H1 (cell line): Measurements from ENCODE around the gene SHC1. TPM values are rescaled to one million over a fixed set of nuclear protein-coding genes. Genes with fewer than 3 reads are reported as not detected.

Source experiments
- CTCF ChIA-PET: fragments of 300-600 bp; sonication (Branson Sonifier 250); formaldehyde crosslinking; loops from one replicate; lab custom pipeline; 2021; ENCODE audit not compliant: partially characterized antibody; lab: Charles Lee
- POLR2A ChIA-PET: fragments of 300-600 bp; sonication (Branson Sonifier 250); formaldehyde crosslinking; loops from one replicate; lab custom pipeline; 2021; ENCODE audit warnings: inconsistent platforms; ENCODE audit not compliant: partially characterized antibody; lab: Charles Lee
- DNase-seq, 2 experiments: peaks; one replicate each; pipeline versions ENCODE4 v3.0.0 to v3.0.0-alpha.2; 2010 to 2022; ENCODE audit warnings: low spot score in 2 of 2, low read depth in 1 of 2, mixed read lengths in 1 of 2
- FAIRE-seq: peaks from 2 replicates; lab custom pipeline; 2011; peaks lifted over from hg19 to GRCh38; lab: Jason Lieb, UNC
- H2AFZ ChIP-seq: 2 replicates; pipeline ENCODE4 v1.8.1; 2012; ENCODE audit warnings: low read length, inconsistent platforms
- H2AK5ac ChIP-seq: 2 replicates; pipeline ENCODE4 v1.6.1; 2013; ENCODE audit warnings: low read depth, low read length
- H2BK120ac ChIP-seq: replicated peaks from 2 replicates; pipeline ENCODE3; 2013; ENCODE audit warnings: low read depth, low read length, inconsistent platforms
- H2BK12ac ChIP-seq: 2 replicates; pipeline ENCODE4 v1.6.1; 2013; ENCODE audit warnings: low read depth, low read length
- H2BK15ac ChIP-seq: 2 replicates; pipeline ENCODE4 v1.6.1; 2013; ENCODE audit warnings: low read length
- H2BK20ac ChIP-seq: 2 replicates; pipeline ENCODE4 v1.6.1; 2013; ENCODE audit warnings: low read length
- H2BK5ac ChIP-seq: 2 replicates; pipeline ENCODE4 v1.6.1; 2013; ENCODE audit warnings: low read depth, low read length
- H3K14ac ChIP-seq: 2 replicates; pipeline ENCODE4 v1.6.1; 2013; ENCODE audit warnings: inconsistent platforms; ENCODE audit not compliant: insufficient read length
- H3K18ac ChIP-seq: 2 replicates; pipeline ENCODE4 v1.6.1; 2013; ENCODE audit warnings: low read length; ENCODE audit errors: extremely low read depth
- H3K23ac ChIP-seq: 2 replicates; pipeline ENCODE4 v1.6.1; 2013; ENCODE audit warnings: inconsistent platforms; ENCODE audit not compliant: insufficient read length
- H3K23me2 ChIP-seq: 2 replicates; pipeline ENCODE4 v1.6.1; 2013; ENCODE audit warnings: low read depth, low read length
- H3K27ac ChIP-seq: 2 replicates; pipeline ENCODE4 v1.6.1; 2011; ENCODE audit warnings: low read depth, low read length, inconsistent platforms
- H3K27me3 ChIP-seq, 4 experiments: replicated peaks in 1 of 4; 1 replicate in 1 of 4; 2 replicates in 3 of 4; pipeline versions ENCODE4 v1.6.1 to v1.8.1; 2011 to 2013; ENCODE audit warnings: low read length in 3 of 4, mild to moderate bottlenecking in 3 of 4, inconsistent platforms in 2 of 4, mixed read lengths in 2 of 4, moderate library complexity in 1 of 4; ENCODE audit not compliant: control insufficient read depth in 3 of 4, insufficient read depth in 3 of 4; ENCODE audit errors: extremely low read depth in 1 of 4
- H3K36me3 ChIP-seq, 4 experiments: 2 replicates each; pipeline versions ENCODE4 v1.6.1 to v1.8.1; 2011 to 2013; ENCODE audit warnings: mild to moderate bottlenecking in 4 of 4, low read length in 3 of 4, moderate library complexity in 2 of 4, control low read depth in 1 of 4, inconsistent platforms in 1 of 4; ENCODE audit not compliant: insufficient read depth in 4 of 4, control insufficient read depth in 2 of 4
- H3K4ac ChIP-seq: replicated peaks from 2 replicates; pipeline ENCODE3; 2013; ENCODE audit warnings: low read length, low read depth, mixed read lengths, inconsistent platforms; ENCODE audit not compliant: insufficient read length
- H3K4me1 ChIP-seq, 4 experiments: replicated peaks in 1 of 4; 1 replicate in 1 of 4; 2 replicates in 3 of 4; pipeline versions ENCODE4 v1.6.1 to v1.8.1; 2011 to 2013; ENCODE audit warnings: low read length in 3 of 4, inconsistent platforms in 2 of 4, mixed read lengths in 1 of 4; ENCODE audit not compliant: insufficient read depth in 4 of 4, control insufficient read depth in 3 of 4
- H3K4me2 ChIP-seq, 2 experiments: 2 replicates each; pipeline versions ENCODE4 v1.6.1 to v1.8.1; 2011 to 2013; ENCODE audit warnings: low read depth in 2 of 2, low read length in 2 of 2, control low read depth in 1 of 2, inconsistent platforms in 1 of 2, mild to moderate bottlenecking in 1 of 2; ENCODE audit not compliant: insufficient read depth in 1 of 2
- H3K4me3 ChIP-seq, 4 experiments: fragments of 200-600, 300-600 bp in 1 of 4; sonication (generic), shearing (Covaris generic), sonication (Bioruptor Twin) in 1 of 4; 2 replicates each; pipeline versions ENCODE4 v1.5.1 to v1.8.1; 2011 to 2016; ENCODE audit warnings: low read length in 4 of 4, low read depth in 3 of 4, control low read depth in 2 of 4, inconsistent platforms in 2 of 4, mild to moderate bottlenecking in 2 of 4, mixed read lengths in 1 of 4, moderate library complexity in 1 of 4; ENCODE audit not compliant: insufficient read depth in 2 of 4; ENCODE audit errors: extremely low read depth in 1 of 4
- H3K56ac ChIP-seq: replicated peaks from 2 replicates; pipeline ENCODE3; 2013; ENCODE audit warnings: low read depth, mild to moderate bottlenecking, mixed read lengths, low read length, inconsistent platforms; ENCODE audit not compliant: insufficient read length
- H3K79me1 ChIP-seq: 2 replicates; pipeline ENCODE4 v1.6.1; 2013; ENCODE audit warnings: low read depth, low read length, control low read depth
- H3K79me2 ChIP-seq, 2 experiments: 2 replicates each; pipeline versions ENCODE4 v1.6.1 to v1.8.1; 2012 to 2013; ENCODE audit warnings: low read length in 2 of 2, mild to moderate bottlenecking in 2 of 2, inconsistent platforms in 1 of 2; ENCODE audit not compliant: insufficient read depth in 2 of 2, control insufficient read depth in 1 of 2
- H3K9ac ChIP-seq, 4 experiments: replicated peaks in 1 of 4; 1 replicate in 1 of 4; 2 replicates in 3 of 4; pipeline versions ENCODE4 v1.6.1 to v1.8.1; 2011 to 2013; ENCODE audit warnings: low read depth in 3 of 4, low read length in 3 of 4, control low read depth in 2 of 4, mild to moderate bottlenecking in 2 of 4, moderate library complexity in 2 of 4, inconsistent platforms in 1 of 4; ENCODE audit errors: extremely low read depth in 1 of 4
- H3K9me3 ChIP-seq, 2 experiments: 2 replicates each; pipeline versions ENCODE4 v1.6.1 to v1.8.1; 2012 to 2013; ENCODE audit warnings: mild to moderate bottlenecking in 2 of 2, moderate library complexity in 2 of 2, control low read depth in 1 of 2, inconsistent platforms in 1 of 2, low read depth in 1 of 2, low read length in 1 of 2, mixed read lengths in 1 of 2; ENCODE audit not compliant: insufficient read depth in 2 of 2
- H4K20me1 ChIP-seq, 2 experiments: replicated peaks in 1 of 2; 2 replicates each; pipeline versions ENCODE3 to v1.8.1; 2011 to 2013; ENCODE audit warnings: inconsistent platforms in 2 of 2, low read length in 2 of 2, mild to moderate bottlenecking in 1 of 2; ENCODE audit not compliant: insufficient read depth in 2 of 2, control insufficient read depth in 1 of 2
- H4K5ac ChIP-seq: 2 replicates; pipeline ENCODE4 v1.6.1; 2013; ENCODE audit warnings: low read length, low read depth, mixed read lengths, inconsistent platforms; ENCODE audit not compliant: insufficient read length
- H4K8ac ChIP-seq: 2 replicates; pipeline ENCODE4 v1.8.0; 2013; ENCODE audit warnings: mild to moderate bottlenecking, moderate library complexity, low read length, inconsistent platforms; ENCODE audit not compliant: insufficient read depth; ENCODE audit errors: extremely low read depth
- H4K91ac ChIP-seq: replicated peaks from 2 replicates; pipeline ENCODE3; 2013; ENCODE audit warnings: low read length, mixed read lengths, inconsistent platforms; ENCODE audit not compliant: insufficient read length
- BACH1 ChIP-seq: IDR thresholded peaks from 2 replicates; pipeline ENCODE4 v1.6.1; 2012; ENCODE audit warnings: low read length, improper control_type of control experiment
- CREB1 ChIP-seq: IDR thresholded peaks from 2 replicates; pipeline ENCODE4 v1.6.1; 2012; ENCODE audit warnings: inconsistent platforms
- EP300 ChIP-seq, 2 experiments: IDR thresholded peaks; 1 replicate in 1 of 2; 2 replicates in 1 of 2; pipeline ENCODE4 v1.6.1; 2011 to 2012; ENCODE audit warnings: low read depth in 2 of 2, low read length in 2 of 2, mild to moderate bottlenecking in 2 of 2, borderline replicate concordance in 1 of 2, inconsistent platforms in 1 of 2, moderate library complexity in 1 of 2
- GABPA ChIP-seq: IDR thresholded peaks from 2 replicates; pipeline ENCODE4 v1.6.1; 2011; ENCODE audit warnings: mild to moderate bottlenecking, low read length, moderate library complexity, borderline replicate concordance; ENCODE audit not compliant: insufficient read depth
- KDM5A ChIP-seq: fragments of 200-600 bp; IDR thresholded peaks from 2 replicates; pipeline ENCODE4 v1.7.1; 2012; ENCODE audit warnings: mild to moderate bottlenecking, low read length, inconsistent platforms, mixed read lengths
- MAX ChIP-seq: IDR thresholded peaks from 2 replicates; pipeline ENCODE4 v1.6.1; 2012; ENCODE audit warnings: inconsistent platforms
- RXRA ChIP-seq: IDR thresholded peaks from 2 replicates; pipeline ENCODE4 v1.6.1; 2011; ENCODE audit warnings: low read depth, mild to moderate bottlenecking, low read length, moderate library complexity; ENCODE audit not compliant: insufficient read depth
- SAP30 ChIP-seq: fragments of 300-600 bp; sonication (generic); IDR thresholded peaks from 2 replicates; pipeline ENCODE4 v1.7.1; 2012; ENCODE audit warnings: low read length, moderate library complexity, mild to moderate bottlenecking, inconsistent platforms; ENCODE audit not compliant: insufficient read depth, insufficient replicate concordance
- SIX5 ChIP-seq: IDR thresholded peaks from 2 replicates; pipeline ENCODE4 v1.6.1; 2011; ENCODE audit warnings: mild to moderate bottlenecking, low read depth, low read length
- SP1 ChIP-seq: IDR thresholded peaks from 2 replicates; pipeline ENCODE4 v1.6.1; 2011; ENCODE audit warnings: low read depth, low read length
- SP4 ChIP-seq: IDR thresholded peaks from 2 replicates; pipeline ENCODE4 v1.6.1; 2012; ENCODE audit warnings: low read length, inconsistent platforms
- SRF ChIP-seq: IDR thresholded peaks from 2 replicates; pipeline ENCODE4 v1.6.1; 2011; ENCODE audit warnings: mild to moderate bottlenecking, low read depth, low read length, moderate library complexity
- TBP ChIP-seq: IDR thresholded peaks from 2 replicates; pipeline ENCODE4 v1.6.1; 2011; ENCODE audit warnings: low read depth, low read length, improper control_type of control experiment
- WGBS, 2 experiments: shearing (Covaris generic) in 1 of 2; methylation state at CpG; one replicate each; pipeline versions ENCODE4 v1.1.6 to v1.1.7; 2013 to 2015; ENCODE audit warnings: low lambda C conversion rate in 2 of 2, mixed read lengths in 2 of 2, inconsistent platforms in 1 of 2, low coverage in 1 of 2, missing lambda C conversion rate in 1 of 2; ENCODE audit not compliant: insufficient replicate concordance in 2 of 2, insufficient coverage in 1 of 2, insufficient read length in 1 of 2; ENCODE audit errors: extremely low coverage in 1 of 2, missing lambda C conversion rate in 1 of 2; 5-methylcytosine and 5-hydroxymethylcytosine counted together
- polyA plus RNA-seq, 7 experiments: library from polyadenylated mRNA; depleted of rRNA in 3 of 7; stranded (reverse) in 5 of 7; unstranded in 2 of 7; fragments of >200 nt in 5 of 7; fragments of 200-250 nt in 2 of 7; gene quantifications; 1 replicate in 5 of 7; 2 replicates in 1 of 7; 4 replicates in 1 of 7; pipeline versions ENCODE4 v1.2.1 to v1.2.3, GENCODE V29; 2011 to 2013; ENCODE audit warnings: missing spikeins in 2 of 7, mixed read lengths in 2 of 7
- total RNA-seq: library from RNA; stranded (reverse); fragmentation: NEBNext Ultra II Directional; extraction: Animal tissue kit (Norgen Biotek cat#: 25700); gene quantifications from 2 replicates; pipeline ENCODE4 v1.2.1, GENCODE V29; 2021

The SHC1 gene
- total and polyA plus RNA-seq, 2 of the 8 experiments (the other 6 are each of a cell fraction or from before 2014, with no cell fraction given): 177 to 212 TPM

GRCh38 chr1:155017946-155018316 is 47.4 kb upstream of the SHC1 start:
- no peak overlapping the region for H2BK120ac ChIP-seq
- FAIRE-seq (no peak), DNase-seq (peak in 1 of 2 experiments; percentile 56)
- no peak overlapping the region for H3K27ac ChIP-seq
- peaks cover 1% of the 10 kb centered on the region; the same call in 1 of the 2 replicates for H3K79me1 ChIP-seq
- no peak overlapping the region for H2AFZ ChIP-seq
- H2AK5ac ChIP-seq: no peak overlapping the region
- no peak overlapping the region for H2BK5ac ChIP-seq
- H3K56ac ChIP-seq: no peak overlapping the region
- no peak overlapping the region for H3K14ac ChIP-seq
- no peak overlapping the region for H2BK20ac ChIP-seq
- no peak overlapping the region for H2BK15ac ChIP-seq
- H3K4me3 ChIP-seq: peak overlapping the region in 3 of 4 experiments; percentile 36 to 60 (median 42); a peak in 4 of 8 replicates
- ChIA-PET POLR2A (interaction anchor here (0.6 to 14.8 kb wide), 10 partner anchors 13 to 82 kb away, joined by 4 to 128 read pairs (median 10); partner anchors contain the start of genes ADAM15, CKS1B, DCST1 and DCST2), CTCF (interaction anchor here (0.6 to 18.6 kb wide), 18 partner anchors 8 to 211 kb away, joined by 3 to 354 read pairs (median 4); partner anchors contain the start of genes ADAM15, DCST1, DCST2 and EFNA4)
- H3K18ac ChIP-seq: peak overlapping the region; percentile 3; the same call in 1 of the 2 replicates
- H3K9me3 ChIP-seq: no peaks in the 10 kb centered on the region
- no peak overlapping the region for H4K91ac ChIP-seq
- H3K4ac ChIP-seq: no peak overlapping the region
- no peak overlapping the region for H3K23ac ChIP-seq
- H4K8ac ChIP-seq: 0 out of 2 replicates have a peak overlapping the region, but pooled peaks have one; percentile 45
- H2BK12ac ChIP-seq: no peak overlapping the region
- H3K9ac ChIP-seq: no peak overlapping the region
- WGBS, 2 experiments: 37% methylated on average over 3 of the region's 6 CpGs; no CpG with 5 or more reads in 1 of the 2 experiments
- H4K20me1 ChIP-seq: no peaks in the 10 kb centered on the region
- peaks cover 0 to 5% of the 10 kb centered on the region in 2 experiments; a peak in 2 of 4 replicates for H3K79me2 ChIP-seq
- H3K4me1 ChIP-seq: peaks cover 2 to 16% (median 10%) of the 10 kb centered on the region in 4 experiments; a peak in 6 of 7 replicates
- H3K27me3 ChIP-seq: peaks cover 0 to 2% (median 0%) of the 10 kb centered on the region in 4 experiments; a peak in 1 of 7 replicates
- no peak overlapping the region for H4K5ac ChIP-seq
- peak overlapping the region; percentile 4 to 59; a peak in 3 of 4 replicates for H3K4me2 ChIP-seq
- H3K36me3 ChIP-seq: peaks cover 0 to 29% (median 13%) of the 10 kb centered on the region in 4 experiments; a peak in 4 of 8 replicates
- no peaks in the 10 kb centered on the region for H3K23me2 ChIP-seq
- TF ChIP-seq SRF: no peak
- TF ChIP-seq BACH1: no peak
- no peak for TF ChIP-seq SIX5
- no peak for TF ChIP-seq KDM5A
- TF ChIP-seq RXRA: no peak
- no peak for TF ChIP-seq EP300 (IDR thresholded peaks at IDR 0.05; ENCODE audit: borderline replicate concordance in 1 of 2, low read depth in 2 of 2, low read length in 2 of 2)
- no peak for TF ChIP-seq TBP
- no peak for TF ChIP-seq CREB1
- no peak for TF ChIP-seq SAP30
- TF ChIP-seq MAX: no peak
- no peak for TF ChIP-seq GABPA
- TF ChIP-seq SP4: no peak
- no peak for TF ChIP-seq SP1
